GM18526 (cell line): Measurements from ENCODE around the gene PAOX.

Experiments
- POLR2A ChIP-seq: IDR thresholded peaks from 3 replicates; pipeline ENCODE4 v1.6.1; 2011; ENCODE audit not compliant: insufficient read length; ENCODE audit errors: extremely low read depth

Gene PAOX

DNA sequence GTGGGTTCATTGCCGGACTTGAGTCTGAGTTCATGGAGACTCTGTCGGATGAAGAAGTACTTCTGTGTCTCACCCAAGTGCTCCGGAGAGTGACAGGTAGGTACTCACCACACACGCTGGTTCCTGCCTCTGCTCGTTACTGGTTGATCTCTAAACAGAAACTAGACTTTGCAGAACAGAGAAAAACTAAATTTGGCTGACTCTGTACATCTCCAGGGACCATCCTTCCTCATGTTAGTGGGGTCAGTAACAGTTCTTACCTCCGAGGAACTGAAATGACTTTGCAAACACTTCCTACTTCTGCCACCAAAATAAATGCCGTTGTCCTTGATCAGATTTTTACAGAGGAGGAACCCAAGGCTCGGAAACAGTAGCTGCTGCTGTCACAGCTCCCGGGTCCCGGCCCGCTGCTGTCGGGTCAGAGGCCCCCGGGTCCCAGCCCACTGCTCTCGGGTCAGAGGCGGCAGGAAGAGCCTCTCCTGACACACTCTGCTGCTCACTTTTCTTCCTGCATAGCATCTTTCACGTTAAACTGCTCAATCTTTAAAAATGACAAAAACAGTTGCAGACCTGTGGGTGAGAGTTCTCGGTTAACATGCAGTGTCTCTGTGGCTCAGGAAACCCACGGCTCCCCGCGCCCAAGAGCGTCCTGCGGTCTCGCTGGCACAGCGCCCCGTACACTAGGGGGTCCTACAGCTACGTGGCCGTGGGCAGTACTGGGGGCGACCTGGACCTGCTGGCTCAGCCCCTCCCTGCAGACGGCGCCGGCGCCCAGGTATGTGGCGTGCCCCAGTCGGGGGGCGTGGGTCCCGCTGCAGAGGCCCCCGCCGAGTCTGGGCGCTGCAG, 10.1 kb downstream of the PAOX start:
- peak; percentile 40 for TF ChIP-seq POLR2A

DNA sequence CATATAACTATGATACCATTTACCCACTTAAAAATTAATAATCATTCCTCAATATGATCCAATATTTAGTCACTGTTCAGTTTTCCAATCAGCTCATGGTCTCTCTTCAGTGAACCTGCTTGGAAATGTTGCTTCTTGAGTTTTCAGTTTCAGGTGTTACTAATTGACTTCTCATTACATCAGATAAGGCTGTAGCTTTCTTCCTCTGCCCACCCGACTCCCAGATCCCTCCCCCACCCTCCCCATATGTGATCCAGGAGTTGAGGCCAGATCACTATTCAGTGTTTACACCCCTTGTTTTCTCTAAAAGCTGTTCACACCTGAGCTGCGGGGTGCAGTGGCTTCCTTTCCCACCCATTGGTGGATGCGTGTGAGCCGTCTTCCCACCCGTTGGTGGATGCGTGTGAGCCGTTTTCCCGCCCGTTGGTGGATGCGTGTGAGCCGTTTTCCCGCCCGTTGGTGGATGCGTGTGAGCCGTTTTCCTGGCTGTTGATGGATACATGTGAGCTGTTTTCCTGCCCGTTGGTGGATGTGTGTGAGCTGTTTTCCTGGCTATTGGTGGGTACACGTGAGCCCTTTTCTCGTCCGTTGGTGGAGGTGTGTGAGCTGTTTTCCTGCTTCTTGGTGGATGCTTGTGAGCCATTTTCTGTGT, 11.7 kb downstream of the PAOX start:
- no peak for TF ChIP-seq POLR2A

DNA sequence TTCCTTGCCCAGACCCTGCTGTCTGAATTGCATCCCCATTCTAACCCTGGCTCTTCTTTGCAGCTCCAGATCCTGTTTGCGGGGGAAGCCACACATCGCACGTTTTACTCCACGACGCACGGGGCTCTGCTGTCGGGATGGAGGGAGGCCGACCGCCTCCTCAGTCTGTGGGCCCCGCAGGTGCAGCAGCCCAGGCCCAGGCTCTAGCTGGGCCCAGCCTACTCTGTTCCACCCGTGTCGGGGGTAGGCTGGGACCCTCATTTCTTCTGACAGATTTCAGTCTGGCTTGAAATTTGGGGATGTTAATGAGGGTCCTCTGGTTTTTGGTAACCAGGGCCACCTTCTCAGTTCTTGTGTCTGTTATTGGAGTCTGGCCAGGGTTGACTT, 12.2 kb downstream of the PAOX start:
- TF ChIP-seq POLR2A, result no peak

DNA sequence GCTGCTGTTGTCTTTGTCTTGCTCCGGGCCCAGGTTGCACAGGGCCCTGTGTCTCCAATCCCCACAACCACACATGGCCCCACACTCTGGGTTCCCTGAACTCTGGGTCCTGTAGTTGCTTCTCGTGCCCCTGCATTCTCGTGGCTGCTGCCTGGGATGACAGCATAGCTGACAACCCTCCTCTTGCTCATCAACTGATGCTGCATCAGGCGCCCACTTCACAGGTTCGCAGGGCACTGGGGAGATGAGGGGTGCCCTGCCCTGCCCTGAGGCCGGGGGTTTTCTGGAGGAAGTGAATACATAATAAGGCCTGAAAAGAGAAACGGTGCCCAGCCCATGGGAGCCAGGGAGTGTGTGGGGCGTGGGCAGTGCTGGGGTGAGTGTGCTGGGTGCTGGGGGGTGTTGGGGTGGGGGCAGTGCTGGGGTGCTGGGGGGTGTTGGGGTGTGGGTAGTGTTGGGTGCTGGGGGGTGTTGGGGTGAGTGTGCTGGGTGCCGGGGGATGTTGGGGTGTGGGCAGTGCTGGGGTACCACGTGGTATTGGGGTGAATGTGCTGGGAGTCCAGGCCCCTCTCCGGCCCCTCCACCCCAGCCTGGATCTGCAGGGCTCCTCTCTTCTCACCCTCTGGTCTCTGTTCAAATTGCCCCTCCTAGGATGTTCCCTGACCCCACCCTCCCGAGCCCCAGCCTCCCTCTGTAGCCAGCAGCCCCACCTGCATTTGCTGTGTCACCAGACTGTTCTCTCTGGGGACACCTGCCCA, 12.9 kb downstream of the PAOX start:
- TF ChIP-seq POLR2A, result no peak

DNA sequence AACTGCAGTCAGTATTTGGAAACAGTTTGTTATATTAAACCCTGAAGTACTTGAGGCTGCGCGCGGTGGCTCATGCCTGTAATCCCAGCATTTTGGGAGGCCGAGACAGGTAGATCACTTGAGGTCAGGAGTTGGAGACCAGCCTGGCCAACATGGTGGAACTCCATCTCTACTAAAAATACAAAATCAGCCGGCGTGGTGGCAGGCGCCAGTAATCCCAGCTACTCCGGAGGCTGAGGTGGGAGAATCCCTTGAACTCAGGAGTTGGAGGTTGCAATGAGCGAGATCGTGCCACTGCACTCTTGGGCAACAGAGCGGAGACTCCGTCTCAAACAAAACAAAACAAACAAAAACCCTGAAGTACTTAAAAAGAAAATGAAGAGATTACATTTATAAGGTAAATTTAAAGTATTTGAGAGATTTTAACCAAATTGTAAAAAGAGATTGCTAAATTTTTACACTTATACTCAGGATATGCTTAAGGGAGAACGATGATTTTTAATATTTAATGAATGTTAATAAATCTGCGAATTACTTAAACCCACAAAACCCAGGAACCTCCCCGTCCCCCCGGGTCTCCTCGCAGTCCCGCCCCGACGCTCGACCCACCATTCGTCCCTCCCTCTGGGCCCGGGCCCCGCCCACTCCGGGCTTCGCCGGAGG, 14.5 kb downstream of the PAOX start:
- TF ChIP-seq POLR2A, result no peak

DNA sequence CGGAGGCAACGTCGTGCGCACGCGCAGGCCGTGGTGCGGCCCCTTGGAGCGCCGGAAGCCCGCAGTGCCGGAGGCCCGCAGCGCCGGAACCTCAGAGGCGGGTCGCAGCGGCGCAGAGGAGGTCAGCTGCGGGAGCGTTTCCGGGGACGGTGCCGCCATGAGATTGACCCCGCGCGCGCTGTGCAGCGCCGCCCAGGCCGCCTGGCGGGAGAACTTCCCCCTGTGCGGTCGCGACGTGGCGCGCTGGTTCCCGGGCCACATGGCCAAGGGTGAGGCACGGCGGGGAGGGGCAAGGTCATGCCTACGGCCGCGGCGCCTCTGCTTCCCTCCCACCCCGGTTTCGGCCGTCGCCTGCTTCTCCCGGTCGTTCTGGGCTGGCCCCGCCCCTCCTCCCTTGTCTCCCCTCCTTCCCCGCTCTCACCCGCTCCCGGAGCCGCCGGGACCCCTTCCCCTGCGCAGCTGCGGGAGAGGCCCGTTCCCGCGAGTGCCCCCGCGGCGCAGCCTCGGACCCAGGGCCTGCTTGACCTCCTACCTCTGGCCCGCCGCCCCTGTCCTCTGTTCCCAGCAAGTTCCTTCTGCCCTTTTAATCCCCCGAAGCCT, 15.1 kb downstream of the PAOX start, which contains the start of gene MTG1:
Gene MTG1, plus strand, starts transcription at position 94 of the 600 bp plus-strand sequence. Its CDS starts 64 bp downstream, at position 158.
- TF ChIP-seq POLR2A, result peak; percentile 89

DNA sequence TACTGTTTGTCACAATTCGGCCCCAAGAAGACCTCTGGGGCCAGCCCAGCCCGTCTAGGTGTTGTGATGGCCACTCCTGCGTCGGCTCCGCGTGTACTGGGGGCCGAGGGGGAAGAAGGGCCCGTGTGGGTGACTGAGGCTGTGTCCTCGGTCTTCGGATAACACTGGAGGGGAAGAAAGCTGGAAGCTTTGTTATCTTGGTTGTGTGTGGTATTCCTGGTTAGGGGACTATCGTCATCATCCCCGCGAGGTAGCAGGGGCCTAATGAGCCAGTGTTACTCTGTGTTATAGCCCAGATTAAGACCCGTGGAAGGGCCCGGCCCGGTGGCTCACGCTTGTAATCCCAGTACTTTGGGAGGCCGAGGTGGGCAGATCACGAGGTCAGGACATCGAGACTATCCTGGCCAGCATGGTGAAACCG, 15.7 kb downstream of the PAOX start:
- TF ChIP-seq POLR2A, result no peak

DNA sequence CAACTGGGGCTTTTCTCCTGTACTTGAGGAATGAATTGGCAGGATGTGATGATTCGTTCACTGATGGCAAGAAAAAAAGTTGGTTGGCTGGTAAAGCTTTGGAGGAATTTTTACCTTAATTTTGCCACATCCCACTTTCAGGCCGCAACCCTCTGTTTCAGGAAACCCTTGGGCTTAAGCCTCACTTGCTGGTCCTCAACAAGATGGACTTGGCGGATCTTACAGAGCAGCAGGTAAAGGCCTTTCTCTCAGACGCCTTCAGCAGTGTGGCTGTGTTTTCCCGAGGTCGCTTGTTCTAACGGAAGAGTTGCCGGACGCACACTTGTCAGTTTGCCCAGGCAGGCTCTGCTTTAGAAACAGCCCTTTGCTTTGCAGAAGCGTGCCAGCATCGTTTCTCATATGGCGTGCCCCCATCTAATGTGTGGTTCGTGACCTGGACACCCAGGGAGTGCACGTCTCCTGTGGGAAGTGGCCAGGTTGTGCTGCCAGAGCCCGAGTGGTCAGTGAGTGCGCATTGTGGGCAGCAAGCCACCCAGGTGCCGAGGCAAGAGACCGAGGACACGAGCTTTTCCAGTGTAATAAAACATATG, 17.1 kb downstream of the PAOX start:
- no peak for TF ChIP-seq POLR2A

DNA sequence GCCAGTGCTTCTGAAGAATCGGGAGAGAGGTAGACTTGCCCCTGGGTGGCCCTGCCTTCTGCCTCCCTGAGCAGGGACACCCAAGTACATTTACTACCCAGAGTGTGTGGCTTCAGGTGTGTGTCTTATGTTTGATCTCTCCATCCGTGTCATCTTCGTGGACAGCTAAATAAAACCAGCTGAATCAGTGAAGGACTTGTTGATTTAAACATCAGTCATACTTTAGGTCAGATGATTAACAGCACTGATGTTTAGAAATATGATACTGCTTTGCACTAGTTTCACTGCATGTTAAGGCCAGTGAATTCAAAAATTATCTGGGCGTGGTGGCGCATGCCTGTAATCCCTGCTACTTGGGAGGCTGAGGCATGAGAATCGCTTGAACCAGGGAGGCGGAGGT, 18.9 kb downstream of the PAOX start:
- no peak for TF ChIP-seq POLR2A

DNA sequence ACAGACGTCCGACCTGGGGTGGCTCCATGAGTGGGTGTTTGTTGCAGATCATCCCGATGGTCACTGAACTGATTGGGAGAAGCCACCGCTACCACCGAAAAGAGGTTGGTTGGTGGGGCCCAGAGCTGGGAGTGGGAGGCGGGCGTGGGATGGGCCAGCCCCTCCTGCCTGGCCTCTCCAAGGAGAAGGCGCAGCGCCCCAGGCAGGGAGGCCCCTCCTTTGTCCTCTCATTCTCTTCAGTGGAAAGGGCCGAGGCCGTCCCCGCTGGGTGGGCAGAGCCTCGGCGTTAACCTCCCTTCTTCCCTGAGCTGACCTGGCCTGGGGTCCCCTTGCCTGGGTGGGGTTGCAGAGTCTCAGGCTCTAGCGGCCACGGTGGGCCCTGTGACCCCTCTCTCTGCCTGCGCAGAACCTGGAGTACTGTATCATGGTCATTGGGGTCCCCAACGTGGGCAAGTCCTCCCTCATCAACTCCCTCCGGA, 20.1 kb downstream of the PAOX start:
- no peak for TF ChIP-seq POLR2A

DNA sequence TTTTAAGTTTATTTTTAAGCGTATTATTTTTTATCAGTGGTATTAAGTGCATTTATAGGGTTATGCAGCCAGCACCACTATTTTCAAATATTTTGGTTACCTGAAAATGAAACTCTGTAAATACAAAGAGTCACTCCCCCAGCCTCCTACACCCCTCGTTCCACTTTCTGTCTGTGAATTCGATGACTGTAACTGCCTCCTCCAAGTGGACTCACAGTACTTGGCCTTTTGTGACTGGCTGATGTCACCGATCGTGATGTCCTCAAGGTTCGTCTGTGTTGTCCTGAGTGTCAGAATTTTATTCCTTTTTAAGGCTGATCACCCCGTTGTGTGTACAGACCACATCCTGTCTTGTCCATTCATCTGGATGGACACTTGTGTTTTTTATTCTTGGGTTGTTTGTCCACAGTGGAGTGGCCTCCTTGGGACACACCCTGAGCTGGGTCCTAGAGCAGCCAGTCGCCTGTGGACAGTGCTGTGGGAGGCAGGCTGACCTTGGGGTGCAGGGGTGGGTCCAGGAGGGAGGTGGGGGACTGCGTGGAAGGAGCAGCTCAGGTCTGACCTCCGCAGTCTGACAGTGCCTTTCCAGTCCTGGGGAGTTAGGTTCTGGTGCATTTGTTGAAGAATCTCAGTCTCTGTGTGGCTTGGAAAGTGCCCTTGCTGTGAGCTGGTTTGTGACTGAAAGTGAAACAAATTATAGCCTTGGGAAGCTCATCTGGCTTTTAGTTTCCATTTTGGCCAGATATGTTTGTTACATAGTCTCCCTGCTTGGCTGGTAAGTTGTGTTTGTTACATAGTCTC, 21.8 kb downstream of the PAOX start:
- no peak for TF ChIP-seq POLR2A

DNA sequence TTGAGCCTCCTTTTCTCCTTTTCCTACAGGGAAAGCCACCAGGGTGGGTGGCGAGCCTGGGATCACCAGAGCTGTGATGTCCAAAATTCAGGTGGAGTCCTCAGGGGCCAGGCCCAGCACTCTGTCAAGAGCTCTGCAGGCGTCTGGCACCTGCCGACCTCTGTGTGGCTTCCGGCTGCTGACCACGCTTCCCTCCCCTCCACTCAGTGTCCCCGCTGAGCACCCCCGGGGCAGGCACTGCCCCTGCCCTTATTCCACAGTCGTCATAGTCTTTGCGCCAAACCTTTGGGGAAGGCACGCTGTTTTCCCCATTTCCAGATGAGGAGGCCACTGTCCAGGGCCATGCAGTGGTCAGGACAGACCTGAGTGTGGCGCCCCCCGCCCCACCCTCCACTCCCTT, 22.4 kb downstream of the PAOX start:
- no peak for TF ChIP-seq POLR2A

DNA sequence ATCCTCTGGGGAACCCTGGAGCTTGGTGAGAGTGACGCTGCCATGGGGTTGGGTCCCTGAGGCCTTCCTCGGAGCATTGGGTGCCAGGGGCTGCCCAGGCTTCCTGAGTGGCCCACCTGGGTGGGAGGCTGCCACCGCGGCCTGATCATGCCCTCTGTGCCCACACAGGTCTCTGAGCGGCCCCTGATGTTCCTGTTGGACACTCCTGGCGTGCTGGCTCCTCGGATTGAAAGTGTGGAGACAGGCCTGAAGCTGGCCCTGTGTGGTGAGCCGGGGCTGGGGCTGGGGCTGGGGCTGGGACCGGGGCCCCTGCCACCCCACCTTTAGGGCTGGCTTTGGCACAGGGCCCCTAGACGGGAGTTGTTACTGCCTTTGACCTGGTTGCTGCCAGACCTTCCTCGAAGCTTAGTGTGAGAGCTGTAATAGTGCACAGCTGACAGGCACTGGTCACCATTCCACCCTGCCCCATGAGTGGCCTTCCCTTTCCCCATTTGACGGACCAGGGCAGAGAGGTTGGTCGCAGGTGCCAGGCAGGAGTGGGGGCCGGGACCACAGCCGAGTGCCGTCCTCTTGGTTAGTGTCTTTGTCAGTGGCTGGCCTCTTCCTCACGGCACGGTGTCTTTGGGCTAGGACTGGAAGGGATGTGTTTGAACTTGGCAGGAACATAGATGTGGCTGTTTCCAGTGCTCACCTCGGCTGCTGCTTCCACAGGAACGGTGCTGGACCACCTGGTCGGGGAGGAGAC, 23.1 kb downstream of the PAOX start:
- TF ChIP-seq POLR2A, result no peak
